ENCODE results near the gene AADAT.

AADAT gene

DNA sequence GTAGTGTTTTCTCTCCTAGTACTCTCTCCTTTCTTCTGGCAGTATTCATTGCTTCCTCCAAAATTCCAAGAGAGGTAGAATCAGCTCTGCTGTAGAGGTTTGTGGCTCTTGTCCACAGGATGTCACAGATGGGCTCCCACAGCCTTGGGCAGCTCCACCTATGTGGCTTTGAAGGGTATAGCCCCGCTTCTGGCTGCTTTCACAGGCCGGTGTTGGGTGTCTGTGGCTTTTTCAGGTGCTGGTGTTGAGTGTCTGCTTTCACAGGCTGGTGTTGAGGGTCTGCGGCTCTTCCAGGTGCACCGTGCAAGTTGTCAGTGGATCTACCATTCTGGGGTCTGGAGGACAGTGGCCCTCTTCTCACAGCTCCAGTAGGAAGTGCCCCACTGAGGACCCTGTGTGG, 7.9 kb upstream of the AADAT start:
- Histone ChIP-seq H3K36me3 (ENCODE audit: insufficient read depth, low read length) (no peaks in the 10 kb centered on the region), H3K9ac (ENCODE audit: insufficient read length) (no peak overlapping the region), H3K27ac (no peak overlapping the region), H3K9me3 (ENCODE audit: low read depth, low read length) (no peaks in the 10 kb centered on the region), H3K4me3 (no peak overlapping the region)
- DNase-seq (ENCODE audit: low read depth, low spot score) = no peak
- TF ChIP-seq POLR2AphosphoS5 (IDR thresholded peaks at IDR 0.05; ENCODE audit: borderline replicate concordance, low read depth, low read length) (no peak), EZH2 (IDR thresholded peaks at IDR 0.05) (no peak), FOXP2 (optimal IDR thresholded peaks at IDR 0.05; ENCODE audit: control extremely low read depth, extremely low read length, insufficient read depth) (no peak)

DNA sequence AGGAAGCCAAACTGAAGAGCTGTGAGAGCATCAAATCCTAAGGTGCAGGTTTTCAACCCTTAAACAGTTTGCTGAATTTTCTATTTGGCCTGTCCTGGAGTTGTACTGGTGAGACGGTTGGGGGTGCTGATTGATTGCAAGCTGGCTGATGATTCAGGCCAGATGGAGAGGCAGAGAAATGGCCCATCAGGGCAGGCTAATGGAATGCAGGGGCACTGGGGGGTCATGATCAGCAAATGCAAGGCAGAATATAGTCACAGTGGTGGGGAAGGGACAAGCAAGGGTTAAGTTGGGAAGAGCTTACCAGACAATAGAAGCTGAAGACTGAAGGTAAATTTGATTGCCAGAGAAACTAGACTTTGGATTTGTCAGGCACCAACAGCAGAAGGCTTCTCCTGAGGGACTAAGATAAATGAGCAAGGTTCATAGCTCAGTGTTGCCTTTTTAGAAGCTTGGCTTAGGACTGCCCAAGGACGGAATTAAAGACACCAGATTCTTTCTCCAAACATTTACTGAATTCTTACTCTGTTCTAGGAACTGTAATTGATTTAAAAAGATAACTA, 4.3 kb upstream of the AADAT start:
- no peak overlapping the region for H3K4me3 ChIP-seq
- no peak overlapping the region for H3K9ac ChIP-seq (ENCODE audit: insufficient read length)
- TF ChIP-seq EZH2 (IDR thresholded peaks at IDR 0.05) (no peak), FOXP2 (optimal IDR thresholded peaks at IDR 0.05; ENCODE audit: control extremely low read depth, extremely low read length, insufficient read depth) (no peak)
- no peak for DNase-seq (ENCODE audit: low read depth, low spot score)
- no peak overlapping the region for H3K27ac ChIP-seq
- no peaks in the 10 kb centered on the region for H3K36me3 ChIP-seq (ENCODE audit: insufficient read depth, low read length)
- no peaks in the 10 kb centered on the region for H3K9me3 ChIP-seq (ENCODE audit: low read depth, low read length)

DNA sequence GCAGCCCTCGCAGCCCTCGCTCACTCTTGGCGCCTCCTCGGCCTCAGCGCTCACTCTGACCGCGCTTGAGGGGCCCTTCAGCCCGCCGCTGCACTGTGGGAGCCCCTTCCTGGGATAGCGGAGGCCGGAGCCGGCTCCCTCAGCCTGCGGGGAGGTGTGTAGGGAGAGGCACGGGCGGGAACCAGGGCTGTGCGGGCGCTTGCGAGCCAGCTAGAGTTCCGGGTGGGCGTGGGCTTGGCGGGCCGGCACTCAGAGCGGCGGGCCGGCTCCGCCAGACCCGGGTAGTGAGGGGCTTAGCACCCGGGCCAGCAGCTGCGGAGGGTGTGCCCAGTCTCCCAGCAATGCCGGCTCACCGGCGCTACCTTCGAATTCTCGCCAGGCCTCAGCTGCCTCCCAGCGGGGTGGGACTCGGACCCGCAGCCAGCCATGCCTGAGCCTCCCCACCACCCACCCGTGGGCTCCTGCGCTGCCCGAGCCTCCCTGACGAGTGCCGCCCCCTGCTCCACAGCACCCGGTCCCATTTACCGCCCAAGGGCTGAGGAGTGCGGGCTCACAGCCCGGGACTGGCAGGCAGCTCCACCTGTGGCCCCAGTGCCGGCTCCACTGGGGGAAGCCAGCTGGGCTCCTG, 1.4 kb upstream of the AADAT start:
- Histone ChIP-seq H3K4me3 (no peak overlapping the region), H3K9me3 (ENCODE audit: low read depth, low read length) (no peaks in the 10 kb centered on the region), H3K27ac (no peak overlapping the region), H3K9ac (ENCODE audit: insufficient read length) (no peak overlapping the region), H3K36me3 (ENCODE audit: insufficient read depth, low read length) (no peaks in the 10 kb centered on the region)
- no peak for DNase-seq (ENCODE audit: low read depth, low spot score)
- TF ChIP-seq FOXP2 (optimal IDR thresholded peaks at IDR 0.05; ENCODE audit: control extremely low read depth, extremely low read length, insufficient read depth) (no peak), EZH2 (IDR thresholded peaks at IDR 0.05) (no peak), POLR2AphosphoS5 (IDR thresholded peaks at IDR 0.05; ENCODE audit: borderline replicate concordance, low read depth, low read length) (no peak)

DNA sequence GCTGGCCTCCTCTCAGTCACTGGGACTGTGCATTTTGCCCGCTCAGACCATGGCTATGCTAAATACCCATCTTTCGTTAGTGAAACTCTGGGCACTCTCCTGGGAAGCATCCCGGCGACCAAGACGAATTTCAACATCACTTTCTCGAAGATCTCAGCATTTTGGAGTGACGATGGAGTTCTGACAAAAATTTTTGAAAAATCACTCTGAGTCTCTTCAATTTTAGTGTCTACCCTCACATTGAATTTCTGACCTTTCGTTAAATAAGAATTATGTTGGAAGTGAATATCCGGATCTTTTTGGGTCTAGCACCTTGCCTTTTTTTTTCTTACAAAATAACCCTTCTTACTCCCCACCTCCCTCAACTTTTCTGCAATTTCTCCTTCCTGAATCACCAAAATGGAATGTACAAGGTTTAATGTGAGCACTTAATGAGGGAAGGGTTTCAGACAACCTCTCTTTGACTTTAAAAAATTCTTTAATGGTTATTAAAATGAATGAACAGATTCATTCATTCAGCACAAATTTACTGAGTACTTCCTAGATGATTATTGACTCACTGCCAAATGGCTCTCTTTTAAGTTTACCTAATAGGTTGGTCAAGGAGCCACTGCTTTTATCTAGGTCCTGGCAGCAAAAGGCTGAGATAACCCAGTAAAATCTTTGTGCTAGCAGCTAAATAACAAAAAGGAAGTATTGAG, 746 bp upstream of the AADAT start:
- no peak for DNase-seq (ENCODE audit: low read depth, low spot score)
- Histone ChIP-seq H3K36me3 (ENCODE audit: insufficient read depth, low read length) (no peaks in the 10 kb centered on the region), H3K4me3 (peak overlapping the region; percentile 90), H3K9me3 (ENCODE audit: low read depth, low read length) (no peaks in the 10 kb centered on the region), H3K27ac (no peak overlapping the region), H3K9ac (ENCODE audit: insufficient read length) (no peak overlapping the region)
- TF ChIP-seq FOXP2 (optimal IDR thresholded peaks at IDR 0.05; ENCODE audit: control extremely low read depth, extremely low read length, insufficient read depth) (no peak), EZH2 (IDR thresholded peaks at IDR 0.05) (no peak), POLR2AphosphoS5 (IDR thresholded peaks at IDR 0.05; ENCODE audit: borderline replicate concordance, low read depth, low read length) (no peak)

- Histone ChIP-seq H3K9me3 (ENCODE audit: low read depth, low read length) (no peaks in the 10 kb centered on the region), H3K36me3 (ENCODE audit: insufficient read depth, low read length) (no peaks in the 10 kb centered on the region), H3K9ac (ENCODE audit: insufficient read length) (peak overlapping the region; percentile 69), H3K4me3 (peak overlapping the region; percentile 90), H3K27ac (no peak overlapping the region)
- TF ChIP-seq POLR2AphosphoS5 (IDR thresholded peaks at IDR 0.05; ENCODE audit: borderline replicate concordance, low read depth, low read length) = no peak
- TF ChIP-seq EZH2 (IDR thresholded peaks at IDR 0.05) = no peak
- TF ChIP-seq FOXP2 (optimal IDR thresholded peaks at IDR 0.05; ENCODE audit: control extremely low read depth, extremely low read length, insufficient read depth) = no peak
- DNase-seq (ENCODE audit: low read depth, low spot score) = no peak
These were observed 485 bp downstream of the AADAT start for GRCh38 chr4:170089274-170089667.

GRCh38 chr4:170088716-170089115, 1.0 kb downstream of the AADAT start:
- no peak overlapping the region for H3K9ac ChIP-seq (ENCODE audit: insufficient read length)
- DNase-seq (ENCODE audit: low read depth, low spot score) = no peak
- H3K36me3 ChIP-seq (ENCODE audit: insufficient read depth, low read length) = no peaks in the 10 kb centered on the region
- no peak overlapping the region for H3K27ac ChIP-seq
- H3K4me3 ChIP-seq = peak overlapping the region; percentile 90; the same call in 1 of the 2 replicates
- no peaks in the 10 kb centered on the region for H3K9me3 ChIP-seq (ENCODE audit: low read depth, low read length)
- TF ChIP-seq FOXP2 (optimal IDR thresholded peaks at IDR 0.05; ENCODE audit: control extremely low read depth, extremely low read length, insufficient read depth) = no peak

DNA sequence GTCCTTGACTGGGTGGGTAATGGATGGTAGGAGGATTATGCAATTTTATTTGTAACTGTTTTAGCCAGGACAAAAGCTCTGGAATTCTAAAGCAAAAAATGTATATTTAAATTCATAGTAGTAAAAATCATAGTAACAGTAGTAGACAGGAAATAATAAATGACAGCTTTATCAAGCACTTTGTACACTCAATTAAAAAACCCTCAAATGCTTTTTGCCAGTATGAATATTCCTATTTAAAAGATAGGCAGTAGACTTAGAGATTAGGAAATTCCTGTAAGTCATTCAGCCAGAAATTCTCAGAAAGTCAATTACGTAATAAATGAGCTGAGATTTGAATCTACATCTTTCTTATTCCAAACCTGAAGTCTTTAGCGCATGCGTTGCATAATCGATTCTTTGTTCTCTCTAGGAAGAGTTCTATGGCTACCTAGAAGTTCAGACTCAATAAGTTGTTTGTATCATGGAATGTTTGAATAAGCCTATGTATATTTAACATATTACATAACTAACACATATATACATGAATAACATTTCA, 2.5 kb downstream of the AADAT start:
- Histone ChIP-seq H3K4me3 (peak overlapping the region; percentile 32; the same call in 1 of the 2 replicates), H3K9ac (ENCODE audit: insufficient read length) (no peak overlapping the region), H3K9me3 (ENCODE audit: low read depth, low read length) (no peaks in the 10 kb centered on the region), H3K36me3 (ENCODE audit: insufficient read depth, low read length) (no peaks in the 10 kb centered on the region), H3K27ac (no peak overlapping the region)
- TF ChIP-seq FOXP2 (optimal IDR thresholded peaks at IDR 0.05; ENCODE audit: control extremely low read depth, extremely low read length, insufficient read depth) = no peak
- TF ChIP-seq EZH2 (IDR thresholded peaks at IDR 0.05) = no peak
- no peak; the same call in 1 of the 2 replicates for TF ChIP-seq POLR2AphosphoS5 (IDR thresholded peaks at IDR 0.05; ENCODE audit: borderline replicate concordance, low read depth, low read length)
- peak; percentile 69 for DNase-seq (ENCODE audit: low read depth, low spot score)

- H3K9ac ChIP-seq (ENCODE audit: insufficient read length) = no peak overlapping the region
- TF ChIP-seq FOXP2 (optimal IDR thresholded peaks at IDR 0.05; ENCODE audit: control extremely low read depth, extremely low read length, insufficient read depth) = no peak
- no peak for TF ChIP-seq POLR2AphosphoS5 (IDR thresholded peaks at IDR 0.05; ENCODE audit: borderline replicate concordance, low read depth, low read length)
- no peak for TF ChIP-seq EZH2 (IDR thresholded peaks at IDR 0.05)
- H3K27ac ChIP-seq = no peak overlapping the region
- DNase-seq (ENCODE audit: low read depth, low spot score) = no peak
- no peaks in the 10 kb centered on the region for H3K36me3 ChIP-seq (ENCODE audit: insufficient read depth, low read length)
- H3K4me3 ChIP-seq = no peak overlapping the region
- H3K9me3 ChIP-seq (ENCODE audit: low read depth, low read length) = no peaks in the 10 kb centered on the region
These were observed 6.2 kb downstream of the AADAT start for GRCh38 chr4:170083541-170083940.
